K562 (cell line): ENCODE results near the gene PYGL. TPM values are rescaled to one million over a fixed set of nuclear protein-coding genes. Genes with fewer than 3 reads are reported as not detected.

ENCODE experiments used
- ATAC-seq: fragments of 200-7000 bp; cut with Tn5 transposase; 3 replicates; pipeline ENCODE4 v1.9.1; 2020; ENCODE audit warnings: moderate library complexity
- BruUV-seq: library from RNA; stranded (reverse); fragments of 400-500 nt; replicated peaks from 2 replicates; lab custom pipeline; 2021; lab: Mats Ljungman, UMichigan
- CTCF ChIA-PET: fragments of 300-600 bp; formaldehyde crosslinking; extraction: SDS; loops from one replicate; lab custom pipeline; 2021; ENCODE audit warnings: low intra/inter-chr PET ratio; lab: Yijun Ruan, JAX
- POLR2A ChIA-PET: fragments of 300-600, 350-650 bp; sonication (Branson Sonifier 250); formaldehyde crosslinking; extraction: SDS; loops from one replicate; lab custom pipeline; 2021; ENCODE audit warnings: antibody characterized with exemption, inconsistent platforms; lab: Yijun Ruan, JAX
- DNase-seq, 4 experiments: peaks; one replicate each; pipeline versions ENCODE4 v3.0.0 to v3.0.0-alpha.2; 2011 to 2018; ENCODE audit warnings: low spot score in 3 of 4, mixed read lengths in 3 of 4; ENCODE audit errors: extremely low read depth in 1 of 4
- FAIRE-seq: peaks from 2 replicates; lab custom pipeline; 2011; peaks lifted over from hg19 to GRCh38; lab: Jason Lieb, UNC
- H2AFZ ChIP-seq: 2 replicates; pipeline ENCODE4 v1.6.0; 2011; ENCODE audit warnings: low read depth, low read length, control low read depth, inconsistent platforms
- H3K27ac ChIP-seq: fragments of 200-600 bp; 3 replicates; pipeline ENCODE4 v1.8.0; 2011; ENCODE audit warnings: low read depth, mild to moderate bottlenecking, control low read depth, inconsistent platforms, low read length, moderate library complexity, mixed read lengths; ENCODE audit errors: extremely low read depth
- H3K27me3 ChIP-seq, 2 experiments: fragments of 300-600 bp in 1 of 2; 2 replicates in 1 of 2; 3 replicates in 1 of 2; pipeline versions ENCODE4 v1.6.0 to v1.8.0; 2011; ENCODE audit warnings: inconsistent platforms in 2 of 2, low read length in 2 of 2, mild to moderate bottlenecking in 1 of 2, mixed read lengths in 1 of 2, moderate library complexity in 1 of 2; ENCODE audit not compliant: control insufficient read depth in 2 of 2, insufficient read depth in 2 of 2
- H3K36me3 ChIP-seq: fragments of 300-600 bp; 3 replicates; pipeline ENCODE4 v1.8.0; 2011; ENCODE audit warnings: mild to moderate bottlenecking, low read length, inconsistent platforms; ENCODE audit not compliant: control insufficient read depth, insufficient read depth
- H3K4me1 ChIP-seq, 2 experiments: fragments of 200-600 bp in 1 of 2; replicated peaks in 1 of 2; 2 replicates in 1 of 2; 3 replicates in 1 of 2; pipeline versions ENCODE4 v1.5.1 to v1.8.0; 2011; ENCODE audit warnings: inconsistent platforms in 2 of 2, low read length in 2 of 2, mild to moderate bottlenecking in 1 of 2, mixed read lengths in 1 of 2, moderate library complexity in 1 of 2; ENCODE audit not compliant: control insufficient read depth in 2 of 2, insufficient read depth in 2 of 2
- H3K4me2 ChIP-seq: 2 replicates; pipeline ENCODE4 v1.6.1; 2011; ENCODE audit warnings: low read length, control low read depth, inconsistent platforms, mixed read lengths; ENCODE audit not compliant: insufficient read depth
- H3K4me3 ChIP-seq: fragments of 200-600 bp; sonication (generic), shearing (Covaris generic); 2 replicates; pipeline ENCODE4 v1.5.1; 2016; ENCODE audit warnings: control low read depth, inconsistent platforms
- H3K79me2 ChIP-seq: fragments of 200-600 bp; 3 replicates; pipeline ENCODE4 v1.8.0; 2011; ENCODE audit warnings: low read length, inconsistent platforms; ENCODE audit not compliant: control insufficient read depth, insufficient read depth
- H3K9ac ChIP-seq, 2 experiments: 2 replicates each; pipeline versions ENCODE4 v1.6.0 to v1.6.1; 2011; ENCODE audit warnings: low read depth in 2 of 2, low read length in 2 of 2, control low read depth in 1 of 2, inconsistent platforms in 1 of 2, mild to moderate bottlenecking in 1 of 2, mixed read lengths in 1 of 2; ENCODE audit not compliant: insufficient read depth in 1 of 2
- H3K9me1 ChIP-seq: one replicate; pipeline ENCODE4 v1.6.0; 2011; ENCODE audit warnings: inconsistent platforms, mild to moderate bottlenecking, low read length, moderate library complexity; ENCODE audit not compliant: control insufficient read depth, insufficient read depth
- H3K9me3 ChIP-seq: replicated peaks from 2 replicates; pipeline ENCODE4 v1.5.1; 2011; ENCODE audit warnings: low read depth, low read length, inconsistent platforms; ENCODE audit not compliant: control insufficient read depth, insufficient read depth
- H4K20me1 ChIP-seq: replicated peaks from 2 replicates; pipeline ENCODE4 v1.6.1; 2011; ENCODE audit warnings: low read length, inconsistent platforms, mixed read lengths; ENCODE audit not compliant: control insufficient read depth, insufficient read depth
- CBX3 ChIP-seq, 2 experiments: IDR thresholded peaks; 1 replicate in 1 of 2; 2 replicates in 1 of 2; pipeline ENCODE4 v1.6.1; 2012; ENCODE audit warnings: inconsistent platforms in 2 of 2, low read length in 2 of 2, borderline replicate concordance in 1 of 2, control low read depth in 1 of 2
- CBX5 ChIP-seq: IDR thresholded peaks from 2 replicates; pipeline ENCODE4 v1.6.1; 2014; ENCODE audit warnings: low read depth, borderline replicate concordance
- COPS2 ChIP-seq: fragments of 450-650 bp; conservative IDR thresholded peaks from 2 replicates; pipeline ENCODE4 v1.6.1; 2016; ENCODE audit warnings: mild to moderate bottlenecking, moderate library complexity
- HCFC1 ChIP-seq: IDR thresholded peaks from 2 replicates; pipeline ENCODE4 v1.6.1; 2012; ENCODE audit warnings: low read depth, low read length, improper control_type of control experiment
- HMG20B ChIP-seq: fragments of 250-450 bp; sonication (Bioruptor Pico); IDR thresholded peaks from 2 replicates; pipeline ENCODE4 v1.5.0; 2021; ENCODE audit warnings: mild to moderate bottlenecking
- HNRNPLL ChIP-seq: fragments of 200-400 bp; formaldehyde crosslinking; IDR thresholded peaks from 2 replicates; pipeline ENCODE4 v1.6.1; 2017; ENCODE audit warnings: low read length, low read depth, mild to moderate bottlenecking; ENCODE audit not compliant: poor library complexity, severe bottlenecking
- NCOR1 ChIP-seq: fragments of 450-650 bp; IDR thresholded peaks from 2 replicates; pipeline ENCODE4 v1.6.1; 2016; ENCODE audit warnings: mild to moderate bottlenecking, moderate library complexity
- SP2 ChIP-seq: IDR thresholded peaks from 2 replicates; pipeline ENCODE4 v1.6.1; 2011; ENCODE audit warnings: mild to moderate bottlenecking, low read depth, low read length, moderate library complexity; ENCODE audit not compliant: poor library complexity, severe bottlenecking; ENCODE audit errors: extremely low read depth
- SREBF2 ChIP-seq: sonication (generic); formaldehyde crosslinking; IDR thresholded peaks from 2 replicates; pipeline ENCODE4 v1.4.0; 2020; ENCODE audit warnings: mild to moderate bottlenecking, missing genetic modification reagents
- STAT6 ChIP-seq: sonication (generic); formaldehyde crosslinking; IDR thresholded peaks from 2 replicates; pipeline ENCODE4 v1.8.1; 2023; ENCODE audit warnings: mild to moderate bottlenecking, missing genetic modification reagents
- ZBTB34 ChIP-seq: fragments of 250-450 bp; sonication (Bioruptor Pico); IDR thresholded peaks from 2 replicates; pipeline ENCODE4 v1.8.0; 2021; ENCODE audit warnings: mild to moderate bottlenecking, moderate library complexity
- ZNF3 ChIP-seq: fragments of 250-450 bp; sonication (Bioruptor Pico); IDR thresholded peaks from 2 replicates; pipeline ENCODE4 v1.5.0; 2021; ENCODE audit warnings: mild to moderate bottlenecking, moderate library complexity
- ZNF699 ChIP-seq: fragments of 250-450 bp; sonication (Bioruptor Pico); IDR thresholded peaks from 2 replicates; pipeline ENCODE4 v1.8.0; 2021; ENCODE audit warnings: mild to moderate bottlenecking, moderate library complexity; ENCODE audit not compliant: insufficient replicate concordance
- ZNF830 ChIP-seq: fragments of 250-450 bp; sonication (Bioruptor Pico); IDR thresholded peaks from 2 replicates; pipeline ENCODE4 v1.5.0; 2021; ENCODE audit warnings: mild to moderate bottlenecking
- WGBS: fragments of 100-300 bp; shearing (Covaris generic); methylation state at CpG from one replicate; pipeline ENCODE4 v1.1.6; 2016; ENCODE audit warnings: low coverage, mixed read lengths; ENCODE audit not compliant: insufficient coverage; ENCODE audit errors: missing lambda C conversion rate; 5-methylcytosine and 5-hydroxymethylcytosine counted together
- in situ Hi-C: fragments of 300-500 bp; cut with MboI; formaldehyde crosslinking; loops from 4 replicates; pipeline ENCODE4 v1.15.0; 2018; ENCODE audit warnings: inconsistent platforms, mixed read lengths
- intact Hi-C: fragments of 100-400 bp; cut with micrococcal nuclease; formaldehyde crosslinking; loops from 2 replicates; pipeline ENCODE4 v1.14.2; 2022
- polyA plus RNA-seq, 8 experiments: library from polyadenylated mRNA; depleted of rRNA in 4 of 8; stranded (reverse) in 5 of 8; unstranded in 3 of 8; fragments of >200 nt; fragmentation: Nextera tagmentation in 2 of 8; fragmentation: Illumina TruSeq in 1 of 8; extraction: Ambion mirVana in 2 of 8; extraction: Trizol in 1 of 8; gene quantifications; 2 replicates each; pipeline versions ENCODE4 v1.2.1 to v1.2.3, GENCODE V29; 2011 to 2014; ENCODE audit warnings: inconsistent platforms in 1 of 8, missing spikeins in 1 of 8
- total RNA-seq, 7 experiments: library from RNA; depleted of rRNA in 6 of 7; stranded (reverse); fragments of >200 nt in 6 of 7; fragmentation: Illumina TruSeq in 2 of 7; extraction: Trizol in 2 of 7; gene quantifications; 2 replicates each; pipeline versions ENCODE4 v1.2.1 to v1.2.3, GENCODE V29; 2011 to 2021; ENCODE audit warnings: low replicate concordance in 1 of 7

Gene PYGL
- total and polyA plus RNA-seq, 9 of the 15 experiments (the other 6 are each of a cell fraction or from before 2014, with no cell fraction given) = 3.5 to 17.9 (median 13.1) TPM

- intact Hi-C loops = no loop called here
- in situ Hi-C loops = no loop called here
- CTCF ChIA-PET = no interaction called here
- TF ChIP-seq ZBTB34 (CRISPR knock-in tag) (no peak), CBX3 (IDR thresholded peaks at IDR 0.05; ENCODE audit: borderline replicate concordance in 1 of 2, low read length in 2 of 2) (no peak), ZNF3 (CRISPR knock-in tag) (no peak), COPS2 (no peak), CBX5 (no peak), NCOR1 (no peak), HMG20B (CRISPR knock-in tag) (no peak), STAT6 (CRISPR knock-in tag) (no peak), HCFC1 (no peak), ZNF699 (no peak), HNRNPLL (no peak), SREBF2 (CRISPR knock-in tag) (no peak), ZNF830 (no peak), SP2 (no peak)
Measured at GRCh38 chr14:50897658-50898175, 46.6 kb downstream of the PYGL start.

More at GRCh38 chr14:50897658-50898175, 46.6 kb downstream of the PYGL start:
- no peak overlapping the region for H3K27ac ChIP-seq
- POLR2A ChIA-PET = no interaction called here
- H3K79me2 ChIP-seq = no peaks in the 10 kb centered on the region
- FAIRE-seq (no peak), ATAC-seq (no peak), DNase-seq (no peak)
- no peak overlapping the region for H3K4me3 ChIP-seq
- WGBS = 27% methylated on average over 6 of the region's 6 CpGs
- no peaks in the 10 kb centered on the region for H3K9me3 ChIP-seq
- H4K20me1 ChIP-seq = no peaks in the 10 kb centered on the region
- BruUV-seq = no TSS peak
- no peak overlapping the region for H3K9ac ChIP-seq
- H2AFZ ChIP-seq = no peak overlapping the region
- no peaks in the 10 kb centered on the region for H3K27me3 ChIP-seq
- H3K4me1 ChIP-seq = no peaks in the 10 kb centered on the region
- H3K4me2 ChIP-seq = no peak overlapping the region
- H3K9me1 ChIP-seq = no peaks in the 10 kb centered on the region
- no peaks in the 10 kb centered on the region for H3K36me3 ChIP-seq
